Measurements from ENCODE around the gene THUMPD3.

THUMPD3 gene

DNA sequence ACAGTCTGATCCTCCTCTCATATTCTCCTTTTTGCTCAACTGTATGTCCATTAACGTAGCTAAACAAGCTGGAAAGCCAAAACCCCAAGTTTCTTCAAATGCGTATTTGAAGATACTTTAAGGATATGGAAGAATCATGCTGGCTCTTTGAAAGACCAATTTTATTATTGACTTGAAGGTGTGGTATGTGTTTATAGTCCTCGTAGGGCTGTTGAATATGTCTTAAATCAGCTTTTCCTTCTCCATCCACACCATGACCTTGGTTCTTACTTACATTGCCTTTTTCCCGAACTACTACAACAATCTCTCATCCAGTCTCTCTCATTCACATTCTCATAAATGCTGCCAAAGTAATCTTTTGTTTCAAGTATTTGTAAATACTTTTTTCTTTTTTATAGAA lies 19.7 kb upstream of the THUMPD3 start:
- no peak for DNase-seq (ENCODE audit: low read depth)
- no peak overlapping the region for H3K4me3 ChIP-seq (ENCODE audit: low read length)
- TF ChIP-seq, protein P1, sequence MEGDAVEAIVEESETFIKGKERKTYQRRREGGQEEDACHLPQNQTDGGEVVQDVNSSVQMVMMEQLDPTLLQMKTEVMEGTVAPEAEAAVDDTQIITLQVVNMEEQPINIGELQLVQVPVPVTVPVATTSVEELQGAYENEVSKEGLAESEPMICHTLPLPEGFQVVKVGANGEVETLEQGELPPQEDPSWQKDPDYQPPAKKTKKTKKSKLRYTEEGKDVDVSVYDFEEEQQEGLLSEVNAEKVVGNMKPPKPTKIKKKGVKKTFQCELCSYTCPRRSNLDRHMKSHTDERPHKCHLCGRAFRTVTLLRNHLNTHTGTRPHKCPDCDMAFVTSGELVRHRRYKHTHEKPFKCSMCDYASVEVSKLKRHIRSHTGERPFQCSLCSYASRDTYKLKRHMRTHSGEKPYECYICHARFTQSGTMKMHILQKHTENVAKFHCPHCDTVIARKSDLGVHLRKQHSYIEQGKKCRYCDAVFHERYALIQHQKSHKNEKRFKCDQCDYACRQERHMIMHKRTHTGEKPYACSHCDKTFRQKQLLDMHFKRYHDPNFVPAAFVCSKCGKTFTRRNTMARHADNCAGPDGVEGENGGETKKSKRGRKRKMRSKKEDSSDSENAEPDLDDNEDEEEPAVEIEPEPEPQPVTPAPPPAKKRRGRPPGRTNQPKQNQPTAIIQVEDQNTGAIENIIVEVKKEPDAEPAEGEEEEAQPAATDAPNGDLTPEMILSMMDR (conservative IDR thresholded peaks at IDR 0.05; ENCODE audit: low read depth, low read length), result no peak

DNA sequence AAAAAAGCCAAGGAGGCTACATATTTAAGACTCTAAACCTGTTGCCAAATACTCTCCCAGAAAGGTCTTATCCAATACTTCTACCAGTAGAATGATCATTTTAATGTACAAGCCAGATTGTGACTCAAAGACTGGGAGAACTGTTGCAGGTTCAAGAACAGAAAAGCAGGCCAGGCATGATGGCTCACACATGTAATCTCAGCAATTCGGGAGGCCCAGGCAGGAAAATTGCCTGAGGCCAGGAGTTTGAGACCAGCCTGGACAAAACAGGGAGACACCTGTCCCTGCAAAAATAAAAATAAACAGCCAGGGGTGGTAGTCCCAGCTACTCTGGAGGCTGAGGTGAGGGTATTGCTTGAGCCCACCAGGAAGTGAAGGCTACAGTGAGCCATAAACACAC lies 17.8 kb upstream of the THUMPD3 start:
- H3K4me3 ChIP-seq (ENCODE audit: low read length), result no peak overlapping the region
- DNase-seq (ENCODE audit: low read depth), result no peak
- TF ChIP-seq, protein P1 (conservative IDR thresholded peaks at IDR 0.05; ENCODE audit: low read depth, low read length), result no peak

DNA sequence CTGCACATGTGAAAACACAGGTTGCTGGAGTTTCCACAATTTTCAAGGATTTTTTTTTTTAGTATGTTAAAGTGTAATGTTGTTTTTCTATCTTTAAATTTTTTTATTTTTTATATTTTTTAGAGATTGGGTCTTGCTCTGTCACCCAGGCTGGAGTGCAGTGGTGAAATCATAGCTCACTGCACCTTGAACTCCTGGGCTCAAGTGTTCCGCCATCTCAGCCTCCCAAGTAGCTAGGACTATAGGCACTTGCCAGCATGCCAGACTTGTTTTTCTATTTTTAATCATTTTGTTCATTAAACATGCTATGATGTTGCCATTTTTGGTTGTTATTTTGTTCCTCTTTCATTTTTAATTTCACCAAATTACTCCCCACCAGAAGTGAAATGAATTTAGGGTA lies 16.7 kb upstream of the THUMPD3 start:
- no peak for DNase-seq (ENCODE audit: low read depth)
- TF ChIP-seq, protein P1 (conservative IDR thresholded peaks at IDR 0.05; ENCODE audit: low read depth, low read length), result no peak
- no peak overlapping the region for H3K4me3 ChIP-seq (ENCODE audit: low read length)

DNA sequence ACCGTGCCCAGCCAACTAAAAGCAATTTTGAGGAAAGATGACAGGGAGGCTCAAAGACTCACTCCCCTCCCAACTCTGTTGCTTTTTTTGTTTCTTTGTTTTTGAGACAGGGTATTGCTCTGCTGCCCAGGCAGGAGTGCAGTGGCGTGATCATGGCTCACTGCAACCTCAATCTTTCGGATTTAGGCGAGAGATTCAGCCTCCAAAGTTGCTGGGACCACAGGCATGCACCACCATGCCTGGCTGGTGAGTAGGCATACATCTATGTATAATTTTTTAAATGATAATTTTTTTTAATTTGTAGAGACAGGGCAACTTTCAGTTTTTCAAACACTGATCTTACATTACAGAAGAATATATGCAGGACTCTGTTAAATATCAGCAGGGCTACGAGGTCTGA lies 15.8 kb upstream of the THUMPD3 start:
- no peak for DNase-seq (ENCODE audit: low read depth)
- no peak overlapping the region for H3K4me3 ChIP-seq (ENCODE audit: low read length)
- TF ChIP-seq, protein P1 (conservative IDR thresholded peaks at IDR 0.05; ENCODE audit: low read depth, low read length), result no peak

DNA sequence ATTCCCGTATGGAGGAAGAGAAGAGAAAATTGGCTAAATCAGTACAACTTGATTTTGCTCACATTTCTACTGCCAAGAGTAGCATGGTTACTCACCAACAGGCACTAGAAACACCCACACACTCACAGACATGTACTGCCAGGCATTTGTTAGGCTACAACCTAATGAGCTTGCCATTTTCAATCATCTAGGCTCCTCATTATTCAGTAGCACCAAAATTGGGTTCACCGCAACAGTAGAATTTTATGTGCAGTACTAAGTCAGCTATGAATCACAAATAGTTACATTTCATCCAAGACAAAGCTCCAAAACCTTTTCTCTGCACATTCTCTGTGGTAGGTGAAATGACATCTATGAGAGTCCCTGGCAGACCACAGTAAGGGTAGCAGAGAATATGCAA lies 15.0 kb upstream of the THUMPD3 start:
- no peak for DNase-seq (ENCODE audit: low read depth)
- H3K4me3 ChIP-seq (ENCODE audit: low read length), result no peak overlapping the region
- TF ChIP-seq, protein P1 (conservative IDR thresholded peaks at IDR 0.05; ENCODE audit: low read depth, low read length), result no peak

DNA sequence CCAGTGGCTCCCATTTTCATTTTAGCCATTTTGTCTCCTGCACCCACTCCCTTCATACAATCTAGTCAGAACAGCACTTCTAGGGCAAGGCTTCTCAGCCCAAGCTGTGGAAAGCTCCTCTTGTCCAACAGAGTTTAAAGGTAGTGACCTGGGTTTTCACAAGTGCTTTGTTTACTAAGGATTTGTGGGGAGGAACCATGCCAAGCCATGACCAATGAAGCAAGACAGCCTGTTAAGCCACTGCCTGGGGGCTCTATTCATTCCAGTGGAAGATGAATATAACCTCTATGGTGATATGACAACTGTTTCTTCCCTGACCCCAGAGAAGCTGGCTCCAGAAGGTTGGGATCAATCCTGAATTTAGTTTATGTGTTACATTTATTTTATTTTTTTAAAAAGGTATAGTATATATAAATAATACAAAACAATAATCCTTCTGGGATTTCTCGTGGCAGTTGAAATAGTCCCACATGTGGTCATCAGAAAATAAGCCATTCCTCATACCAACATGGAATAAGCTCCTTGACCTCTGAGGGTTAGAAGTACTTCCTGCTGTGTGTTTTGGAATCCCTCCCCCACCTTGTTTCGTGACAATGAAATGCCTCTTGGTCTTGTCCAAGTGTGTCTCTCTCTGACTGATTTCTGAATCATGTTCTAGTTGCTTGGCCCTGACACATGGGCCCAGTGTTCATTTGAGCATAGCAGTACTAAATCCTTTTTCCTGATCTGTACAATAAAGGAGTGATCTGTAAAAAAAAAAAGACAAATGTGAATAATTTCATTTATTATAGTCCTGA lies 13.3 kb upstream of the THUMPD3 start:
- TF ChIP-seq, protein P1 (conservative IDR thresholded peaks at IDR 0.05; ENCODE audit: low read depth, low read length), result no peak
- no peak overlapping the region for H3K4me3 ChIP-seq (ENCODE audit: low read length)
- no peak for DNase-seq (ENCODE audit: low read depth)

DNA sequence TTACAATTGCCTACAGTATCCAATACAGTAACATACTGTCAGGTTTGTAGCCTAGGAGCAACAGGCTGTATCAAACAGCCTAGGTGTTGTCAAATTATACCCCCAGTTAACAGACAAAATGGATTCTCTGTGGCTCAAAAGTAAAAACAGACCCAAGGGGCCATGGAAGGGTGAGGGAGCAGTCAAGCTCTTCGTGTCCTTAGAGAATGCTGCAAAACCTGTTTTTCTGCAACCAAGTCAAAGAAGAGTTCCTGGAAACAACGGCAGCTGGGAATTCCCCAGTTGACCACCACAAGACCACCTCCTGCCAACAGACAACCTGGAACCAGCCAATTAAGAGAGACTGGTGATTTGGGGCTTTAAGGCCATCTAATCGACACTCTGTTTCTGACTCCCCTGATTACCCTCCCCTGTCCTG lies 11.1 kb upstream of the THUMPD3 start:
- DNase-seq (ENCODE audit: low read depth), result no peak
- no peak overlapping the region for H3K4me3 ChIP-seq (ENCODE audit: low read length)
- TF ChIP-seq, protein P1 (conservative IDR thresholded peaks at IDR 0.05; ENCODE audit: low read depth, low read length), result no peak
